Panc1 (cell line): ENCODE data around the gene TRAK2.

Experiments
- CTCF ChIP-seq: fragments of 450-650 bp; IDR thresholded peaks from 2 replicates; pipeline ENCODE4 v1.5.1; 2017; ENCODE audit warnings: mild to moderate bottlenecking
- POLR2AphosphoS5 ChIP-seq: IDR thresholded peaks from 2 replicates; pipeline ENCODE4 v1.6.1; 2012; ENCODE audit warnings: mild to moderate bottlenecking, low read depth, low read length, moderate library complexity
- REST ChIP-seq, 2 experiments: IDR thresholded peaks; 2 replicates each; pipeline ENCODE4 v1.6.1; 2011 to 2012; ENCODE audit warnings: low read depth in 2 of 2, control low read depth in 1 of 2, low read length in 1 of 2, mild to moderate bottlenecking in 1 of 2, moderate library complexity in 1 of 2; ENCODE audit not compliant: insufficient read depth in 1 of 2
- SIN3A ChIP-seq: IDR thresholded peaks from 2 replicates; pipeline ENCODE4 v1.6.1; 2012; ENCODE audit warnings: low read depth, mild to moderate bottlenecking, low read length, moderate library complexity, borderline replicate concordance; ENCODE audit not compliant: insufficient read depth
- TCF7L2 ChIP-seq: IDR thresholded peaks from 2 replicates; pipeline ENCODE4 v1.6.1; 2011; ENCODE audit warnings: mild to moderate bottlenecking, low read depth, low read length, inconsistent platforms

GRCh38 chr2:201353116-201353515, 98.1 kb downstream of the TRAK2 start:
- TF ChIP-seq CTCF (no peak), POLR2AphosphoS5 (no peak), SIN3A (no peak), REST (IDR thresholded peaks at IDR 0.05; ENCODE audit: insufficient read depth in 1 of 2, low read depth in 2 of 2, low read length in 1 of 2) (no peak), TCF7L2 (no peak)
